Gastroesophageal sphincter (tissue), 3 donors: Measurements from ENCODE around the gene IZUMO4.

Source experiments
- POLR2A ChIP-seq, 2 donors: fragments of 450-650 bp; IDR thresholded peaks; one replicate each; pipeline ENCODE4 v1.6.1; 2017; ENCODE audit warnings: antibody characterized with exemption in 2 of 2, mild to moderate bottlenecking in 2 of 2, moderate library complexity in 1 of 2
- TF ChIP-seq, protein P1 (sequence below), 4 experiments: fragments of 200-600 bp in 2 of 4; fragments of 450-650 bp in 2 of 4; sonication (generic) in 1 of 4; IDR thresholded peaks; one replicate each; pipeline ENCODE4 v1.5.1; 2017 to 2019; ENCODE audit warnings: antibody characterized with exemption in 4 of 4, mild to moderate bottlenecking in 2 of 4, moderate library complexity in 2 of 4

DNA sequence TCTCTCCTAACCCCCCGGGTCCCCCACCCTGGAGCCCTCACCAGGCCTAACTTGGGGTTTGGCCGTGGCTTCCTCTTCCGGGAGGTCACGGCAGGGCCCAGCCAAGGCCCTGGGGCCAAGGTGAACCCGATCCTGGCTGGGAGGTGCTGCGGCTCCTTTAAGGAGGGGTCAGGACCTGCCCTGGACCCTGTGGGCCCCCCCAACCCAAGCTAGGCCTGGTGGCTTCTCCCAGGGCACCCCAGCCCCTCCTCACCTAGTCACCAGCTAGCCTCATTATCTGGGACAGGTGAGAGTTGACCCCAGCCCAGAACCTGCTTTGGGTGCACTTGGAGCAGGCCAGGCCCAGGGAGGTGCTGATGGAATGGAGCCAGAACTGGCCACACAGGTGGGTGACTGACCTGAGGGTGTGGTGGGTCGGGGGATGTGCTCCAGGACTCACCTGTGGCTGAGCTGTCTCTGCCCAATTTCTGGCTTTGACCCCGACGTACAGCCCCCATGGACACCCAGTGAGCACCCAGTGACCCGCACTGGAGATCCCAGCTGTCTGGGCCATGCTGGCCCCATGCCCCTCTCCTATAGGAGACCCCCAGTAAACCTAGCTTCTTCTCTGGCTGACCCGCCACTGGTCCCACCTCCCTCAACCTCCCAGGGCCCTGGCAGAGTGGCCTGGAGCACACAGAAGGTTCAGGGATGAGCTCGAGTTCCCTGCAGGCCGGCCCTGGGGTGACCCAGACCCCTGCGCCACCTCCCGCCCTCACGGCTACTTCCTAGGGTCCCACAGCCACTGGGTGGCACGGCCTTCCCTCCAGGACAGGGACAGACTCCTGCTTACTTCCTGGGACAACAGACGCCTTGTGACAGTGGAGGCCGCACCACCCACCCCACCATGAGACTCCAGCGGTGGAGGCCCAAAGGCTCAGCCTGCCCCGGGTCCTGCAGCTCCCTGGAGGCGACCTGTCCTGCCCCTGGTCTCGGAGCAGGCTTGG lies 38.9 kb upstream of the IZUMO4 start:
- TF ChIP-seq, protein P1, sequence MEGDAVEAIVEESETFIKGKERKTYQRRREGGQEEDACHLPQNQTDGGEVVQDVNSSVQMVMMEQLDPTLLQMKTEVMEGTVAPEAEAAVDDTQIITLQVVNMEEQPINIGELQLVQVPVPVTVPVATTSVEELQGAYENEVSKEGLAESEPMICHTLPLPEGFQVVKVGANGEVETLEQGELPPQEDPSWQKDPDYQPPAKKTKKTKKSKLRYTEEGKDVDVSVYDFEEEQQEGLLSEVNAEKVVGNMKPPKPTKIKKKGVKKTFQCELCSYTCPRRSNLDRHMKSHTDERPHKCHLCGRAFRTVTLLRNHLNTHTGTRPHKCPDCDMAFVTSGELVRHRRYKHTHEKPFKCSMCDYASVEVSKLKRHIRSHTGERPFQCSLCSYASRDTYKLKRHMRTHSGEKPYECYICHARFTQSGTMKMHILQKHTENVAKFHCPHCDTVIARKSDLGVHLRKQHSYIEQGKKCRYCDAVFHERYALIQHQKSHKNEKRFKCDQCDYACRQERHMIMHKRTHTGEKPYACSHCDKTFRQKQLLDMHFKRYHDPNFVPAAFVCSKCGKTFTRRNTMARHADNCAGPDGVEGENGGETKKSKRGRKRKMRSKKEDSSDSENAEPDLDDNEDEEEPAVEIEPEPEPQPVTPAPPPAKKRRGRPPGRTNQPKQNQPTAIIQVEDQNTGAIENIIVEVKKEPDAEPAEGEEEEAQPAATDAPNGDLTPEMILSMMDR (IDR thresholded peaks at IDR 0.05), result no peak
- no peak for TF ChIP-seq POLR2A (IDR thresholded peaks at IDR 0.05)
